Fibroblast of lung (primary cell): ENCODE data around the gene TBX6. TPM values are rescaled to one million over a fixed set of nuclear protein-coding genes. Genes with fewer than 3 reads are reported as not detected.

Experiments used
- DNase-seq, 2 donors: peaks; one replicate each; pipeline versions ENCODE4 v3.0.0 to v3.0.0-alpha.2; 2010; ENCODE audit warnings: low read depth in 2 of 2
- H2AFZ ChIP-seq: 2 replicates; pipeline ENCODE4 v1.5.1; 2012; ENCODE audit warnings: low read length, control low read depth, inconsistent platforms
- H3K27ac ChIP-seq: 2 replicates; pipeline ENCODE4 v1.5.1; 2011; ENCODE audit warnings: low read length, control low read depth; ENCODE audit not compliant: insufficient read depth
- H3K27me3 ChIP-seq: 2 replicates; pipeline ENCODE4 v1.5.1; 2011; ENCODE audit warnings: mild to moderate bottlenecking, low read length; ENCODE audit not compliant: control insufficient read depth, insufficient read depth
- H3K36me3 ChIP-seq: 2 replicates; pipeline ENCODE4 v1.5.1; 2011; ENCODE audit warnings: low read length; ENCODE audit not compliant: control insufficient read depth, insufficient read depth
- H3K4me1 ChIP-seq: 2 replicates; pipeline ENCODE4 v1.5.1; 2011; ENCODE audit warnings: low read length; ENCODE audit not compliant: control insufficient read depth, insufficient read depth; ENCODE audit errors: extremely low read depth
- H3K4me2 ChIP-seq: 2 replicates; pipeline ENCODE4 v1.5.1; 2011; ENCODE audit warnings: low read length, control low read depth; ENCODE audit not compliant: insufficient read depth; ENCODE audit errors: extremely low read depth
- H3K4me3 ChIP-seq, 4 experiments: fragments of 200-600 bp in 1 of 4; sonication (generic) in 1 of 4; replicated peaks in 1 of 4; 2 replicates each; pipeline ENCODE4 v1.5.1; 2011 to 2016; ENCODE audit warnings: low read length in 4 of 4, low read depth in 3 of 4, mild to moderate bottlenecking in 3 of 4, control low read depth in 2 of 4, inconsistent platforms in 1 of 4, mixed read lengths in 1 of 4; ENCODE audit not compliant: insufficient read depth in 1 of 4; ENCODE audit errors: control extremely low read depth in 1 of 4
- H3K79me2 ChIP-seq: 2 replicates; pipeline ENCODE4 v1.5.1; 2012; ENCODE audit warnings: mild to moderate bottlenecking, low read length, inconsistent platforms; ENCODE audit not compliant: control insufficient read depth, insufficient read depth
- H3K9ac ChIP-seq: 2 replicates; pipeline ENCODE4 v1.5.1; 2011; ENCODE audit warnings: mild to moderate bottlenecking, low read length, control low read depth; ENCODE audit not compliant: insufficient read depth
- H3K9me3 ChIP-seq: 2 replicates; pipeline ENCODE4 v1.5.1; 2012; ENCODE audit warnings: low read depth, low read length; ENCODE audit not compliant: control insufficient read depth, insufficient read depth
- H4K20me1 ChIP-seq: 2 replicates; pipeline ENCODE4 v1.5.1; 2011; ENCODE audit warnings: low read length; ENCODE audit not compliant: control insufficient read depth, insufficient read depth; ENCODE audit errors: extremely low read depth
- CTCF ChIP-seq, 2 donors: IDR thresholded peaks in 1 of 2; conservative IDR thresholded peaks in 1 of 2; 1 replicate in 1 of 2; 2 replicates in 1 of 2; pipeline ENCODE4 v1.5.1; 2011 to 2012; ENCODE audit warnings: low read length in 2 of 2, control low read depth in 1 of 2, inconsistent platforms in 1 of 2, low read depth in 1 of 2, mild to moderate bottlenecking in 1 of 2
- EZH2 ChIP-seq: IDR thresholded peaks from 2 replicates; pipeline ENCODE4 v1.5.1; 2012; ENCODE audit warnings: low read length, control low read depth, mild to moderate bottlenecking; ENCODE audit errors: missing control alignments
- polyA plus RNA-seq, 2 donors: library from polyadenylated mRNA; depleted of rRNA in 1 of 2; stranded (reverse) in 1 of 2; unstranded in 1 of 2; fragments of >200 nt; gene quantifications; 2 replicates each; pipeline ENCODE4 v1.2.1, GENCODE V29; 2011 to 2012; ENCODE audit warnings: missing spikeins in 1 of 2
- total RNA-seq: library from RNA; depleted of rRNA; stranded (reverse); fragments of >200 nt; gene quantifications from 2 replicates; pipeline ENCODE4 v1.2.1, GENCODE V29; 2014

TBX6 gene
- total and polyA plus RNA-seq, 2 donors (not counting 1 experiment from before 2014, with no cell fraction given), result 0.33 TPM; not detected in 1

- H3K4me1 ChIP-seq, result peaks cover 27% of the 10 kb centered on the region
- TF ChIP-seq CTCF (conservative IDR thresholded peaks at IDR 0.05 in 1 of 2, IDR thresholded peaks at IDR 0.05 in 1 of 2; ENCODE audit: low read depth in 1 of 2, low read length in 2 of 2) (peak; percentile 14 to 20), EZH2 (no peak)
- peak overlapping the region; percentile 98 for H3K9ac ChIP-seq
- peak overlapping the region; percentile 92 for H3K4me2 ChIP-seq
- peak; percentile 52 for DNase-seq
- H3K36me3 ChIP-seq, result peaks cover 17% of the 10 kb centered on the region
- peak overlapping the region; percentile 74 for H2AFZ ChIP-seq
- peaks cover 34% of the 10 kb centered on the region for H3K79me2 ChIP-seq
- no peaks in the 10 kb centered on the region for H3K9me3 ChIP-seq
- no peaks in the 10 kb centered on the region for H4K20me1 ChIP-seq
- H3K27me3 ChIP-seq, result no peaks in the 10 kb centered on the region
- H3K27ac ChIP-seq, result peak overlapping the region; percentile 99
- H3K4me3 ChIP-seq, result peak overlapping the region; percentile 54 to 64 (median 56)
Observed at GRCh38 chr16:30063893-30064728, 27.6 kb downstream of the TBX6 start.

DNA sequence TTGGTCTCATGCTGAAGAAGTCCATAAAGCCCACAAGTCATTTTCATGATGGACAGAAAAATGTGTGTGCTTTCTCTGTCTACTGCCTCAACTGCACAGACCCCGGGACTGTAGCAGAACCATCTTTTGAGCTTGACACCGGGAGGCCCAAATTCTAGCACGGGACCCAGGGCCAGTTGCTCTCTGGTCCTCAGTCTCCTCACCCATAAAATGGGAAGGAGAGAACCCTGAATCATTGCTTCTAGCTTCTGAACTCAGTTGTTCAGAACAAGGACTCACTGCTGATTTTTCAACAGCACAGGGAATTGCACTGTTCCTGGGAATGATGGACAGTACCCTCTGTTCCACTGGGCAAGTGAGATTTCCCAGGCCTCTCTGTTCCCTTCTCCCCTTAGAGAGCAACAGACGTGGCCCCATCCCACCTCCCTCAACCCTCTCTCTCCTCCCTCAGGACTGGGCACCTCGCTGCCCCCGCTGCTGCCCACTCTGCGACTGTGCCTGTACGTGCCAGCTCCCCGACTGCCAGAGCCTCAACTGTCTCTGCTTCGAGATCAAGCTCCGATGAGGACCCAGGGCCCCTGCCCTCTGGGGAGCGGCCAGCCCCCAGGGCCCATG, 28.3 kb downstream of the TBX6 start:
- Histone ChIP-seq H3K27me3 (no peaks in the 10 kb centered on the region), H3K27ac (peak overlapping the region; percentile 99), H3K36me3 (peaks cover 11% of the 10 kb centered on the region), H3K4me2 (peak overlapping the region; percentile 92), H3K9ac (peak overlapping the region; percentile 98), H3K9me3 (no peaks in the 10 kb centered on the region), H4K20me1 (no peaks in the 10 kb centered on the region), H3K4me3 (peak overlapping the region in 1 of 4 experiments; percentile 56), H2AFZ (peak overlapping the region; percentile 74), H3K4me1 (peaks cover 22% of the 10 kb centered on the region), H3K79me2 (peaks cover 27% of the 10 kb centered on the region)
- no peak for DNase-seq
- TF ChIP-seq EZH2 (no peak), CTCF (conservative IDR thresholded peaks at IDR 0.05 in 1 of 2, IDR thresholded peaks at IDR 0.05 in 1 of 2; ENCODE audit: low read depth in 1 of 2, low read length in 2 of 2) (no peak)

GRCh38 chr16:30060836-30061554, 30.7 kb downstream of the TBX6 start:
- TF ChIP-seq CTCF (conservative IDR thresholded peaks at IDR 0.05 in 1 of 2, IDR thresholded peaks at IDR 0.05 in 1 of 2; ENCODE audit: low read depth in 1 of 2, low read length in 2 of 2) (no peak), EZH2 (no peak)
- Histone ChIP-seq H3K27ac (no peak overlapping the region), H3K79me2 (peaks cover 4% of the 10 kb centered on the region), H3K9ac (no peak overlapping the region), H2AFZ (no peak overlapping the region), H3K4me2 (no peak overlapping the region), H4K20me1 (no peaks in the 10 kb centered on the region), H3K4me1 (peaks cover 16% of the 10 kb centered on the region), H3K27me3 (no peaks in the 10 kb centered on the region), H3K9me3 (no peaks in the 10 kb centered on the region), H3K36me3 (no peaks in the 10 kb centered on the region), H3K4me3 (no peak overlapping the region)
- no peak for DNase-seq
